SK-N-SH treated with all-trans-retinoic acid at 6 μM for 48 hours (cell line): ENCODE measurements around the gene NMUR1.

ENCODE experiments used
- BACH2 ChIP-seq: fragments of 250-450 bp; sonication (Bioruptor Pico); IDR thresholded peaks from 2 replicates; pipeline ENCODE4 v1.9.0; 2021; ENCODE audit warnings: mild to moderate bottlenecking, borderline replicate concordance
- ESRRG ChIP-seq: fragments of 250-450 bp; sonication (Bioruptor Pico); IDR thresholded peaks from 2 replicates; pipeline ENCODE4 v1.6.1; 2021; ENCODE audit warnings: mild to moderate bottlenecking
- GLIS3 ChIP-seq: fragments of 250-450 bp; sonication (Bioruptor Pico); IDR thresholded peaks from 2 replicates; pipeline ENCODE4 v1.5.0; 2020; ENCODE audit warnings: mild to moderate bottlenecking, moderate library complexity
- PATZ1 ChIP-seq: fragments of 250-450 bp; sonication (Bioruptor Pico); IDR thresholded peaks from 2 replicates; pipeline ENCODE4 v1.8.0; 2020; ENCODE audit warnings: mild to moderate bottlenecking, moderate library complexity, borderline replicate concordance
- PPARA ChIP-seq: fragments of 250-450 bp; sonication (Bioruptor Pico); IDR thresholded peaks from 2 replicates; pipeline ENCODE4 v1.5.0; 2020; ENCODE audit warnings: mild to moderate bottlenecking, borderline replicate concordance
- SNAI2 ChIP-seq: fragments of 250-450 bp; sonication (Bioruptor Pico); IDR thresholded peaks from 2 replicates; pipeline ENCODE4 v1.5.0; 2020; ENCODE audit warnings: mild to moderate bottlenecking, moderate library complexity
- TCF4 ChIP-seq: fragments of 250-450 bp; sonication (Bioruptor Pico); IDR thresholded peaks from 2 replicates; pipeline ENCODE4 v1.8.0; 2021; ENCODE audit warnings: mild to moderate bottlenecking, moderate library complexity, borderline replicate concordance
- TOX ChIP-seq: fragments of 250-450 bp; sonication (Bioruptor Pico); IDR thresholded peaks from 2 replicates; pipeline ENCODE4 v1.8.0; 2021; ENCODE audit warnings: mild to moderate bottlenecking, moderate library complexity, borderline replicate concordance
- TSHZ2 ChIP-seq: fragments of 250-450 bp; sonication (Bioruptor Pico); IDR thresholded peaks from 2 replicates; pipeline ENCODE4 v1.5.0; 2020; ENCODE audit warnings: mild to moderate bottlenecking, moderate library complexity
- ZC3H10 ChIP-seq: fragments of 250-450 bp; sonication (Bioruptor Pico); IDR thresholded peaks from 2 replicates; pipeline ENCODE4 v1.5.1; 2021; ENCODE audit warnings: mild to moderate bottlenecking, moderate library complexity
- ZFP3 ChIP-seq: fragments of 250-450 bp; sonication (Bioruptor Pico); IDR thresholded peaks from 2 replicates; pipeline ENCODE4 v1.5.0; 2020; ENCODE audit warnings: mild to moderate bottlenecking, moderate library complexity
- ZFP30 ChIP-seq: fragments of 450-650 bp; formaldehyde crosslinking; IDR thresholded peaks from 2 replicates; pipeline ENCODE4 v1.5.0; 2022; ENCODE audit warnings: mild to moderate bottlenecking, moderate library complexity

GRCh38 chr2:231573698-231574421 lies 43.6 kb upstream of the NMUR1 start:
- TF ChIP-seq PPARA = no peak
- no peak for TF ChIP-seq ZFP30 (CRISPR knock-in tag)
- no peak for TF ChIP-seq ZFP3 (CRISPR knock-in tag)
- no peak for TF ChIP-seq PATZ1
- TF ChIP-seq TOX (CRISPR knock-in tag) = no peak
- no peak for TF ChIP-seq SNAI2 (CRISPR knock-in tag)
- TF ChIP-seq BACH2 (CRISPR knock-in tag) = no peak
- TF ChIP-seq TCF4 (CRISPR knock-in tag) = no peak
- no peak for TF ChIP-seq ESRRG (CRISPR knock-in tag)
- no peak for TF ChIP-seq ZC3H10 (CRISPR knock-in tag)
- no peak for TF ChIP-seq TSHZ2 (CRISPR knock-in tag)
- no peak for TF ChIP-seq GLIS3 (CRISPR knock-in tag)
